DND-41 (cell line): ENCODE results near the gene CD82.

Experiments used
- CTCF ChIP-seq: IDR thresholded peaks from 2 replicates; pipeline ENCODE4 v1.5.1; 2012; ENCODE audit warnings: borderline replicate concordance, low read length, moderate library complexity, mild to moderate bottlenecking; ENCODE audit not compliant: poor library complexity, severe bottlenecking; ENCODE audit errors: extremely low read depth
- EZH2 ChIP-seq: IDR thresholded peaks from 3 replicates; pipeline ENCODE4 v1.6.1; 2012; ENCODE audit warnings: borderline replicate concordance, low read depth, mild to moderate bottlenecking, moderate library complexity, low read length, inconsistent platforms; ENCODE audit not compliant: severe bottlenecking

GRCh38 chr11:44624761-44625221 lies 59.3 kb downstream of the CD82 start:
- TF ChIP-seq CTCF (no peak), EZH2 (no peak)
